Fibroblast of lung (primary cell): Measurements from ENCODE around the gene TMEM42. TPM values are rescaled to one million over a fixed set of nuclear protein-coding genes. Genes with fewer than 3 reads are reported as not detected.

Experiments
- DNase-seq, 2 donors: peaks; one replicate each; pipeline versions ENCODE4 v3.0.0 to v3.0.0-alpha.2; 2010; ENCODE audit warnings: low read depth in 2 of 2
- H2AFZ ChIP-seq: 2 replicates; pipeline ENCODE4 v1.5.1; 2012; ENCODE audit warnings: low read length, control low read depth, inconsistent platforms
- H3K27ac ChIP-seq: 2 replicates; pipeline ENCODE4 v1.5.1; 2011; ENCODE audit warnings: low read length, control low read depth; ENCODE audit not compliant: insufficient read depth
- H3K27me3 ChIP-seq: 2 replicates; pipeline ENCODE4 v1.5.1; 2011; ENCODE audit warnings: mild to moderate bottlenecking, low read length; ENCODE audit not compliant: control insufficient read depth, insufficient read depth
- H3K36me3 ChIP-seq: 2 replicates; pipeline ENCODE4 v1.5.1; 2011; ENCODE audit warnings: low read length; ENCODE audit not compliant: control insufficient read depth, insufficient read depth
- H3K4me1 ChIP-seq: 2 replicates; pipeline ENCODE4 v1.5.1; 2011; ENCODE audit warnings: low read length; ENCODE audit not compliant: control insufficient read depth, insufficient read depth; ENCODE audit errors: extremely low read depth
- H3K4me2 ChIP-seq: 2 replicates; pipeline ENCODE4 v1.5.1; 2011; ENCODE audit warnings: low read length, control low read depth; ENCODE audit not compliant: insufficient read depth; ENCODE audit errors: extremely low read depth
- H3K4me3 ChIP-seq, 4 experiments: fragments of 200-600 bp in 1 of 4; sonication (generic) in 1 of 4; replicated peaks in 1 of 4; 2 replicates each; pipeline ENCODE4 v1.5.1; 2011 to 2016; ENCODE audit warnings: low read length in 4 of 4, low read depth in 3 of 4, mild to moderate bottlenecking in 3 of 4, control low read depth in 2 of 4, inconsistent platforms in 1 of 4, mixed read lengths in 1 of 4; ENCODE audit not compliant: insufficient read depth in 1 of 4; ENCODE audit errors: control extremely low read depth in 1 of 4
- H3K79me2 ChIP-seq: 2 replicates; pipeline ENCODE4 v1.5.1; 2012; ENCODE audit warnings: mild to moderate bottlenecking, low read length, inconsistent platforms; ENCODE audit not compliant: control insufficient read depth, insufficient read depth
- H3K9ac ChIP-seq: 2 replicates; pipeline ENCODE4 v1.5.1; 2011; ENCODE audit warnings: mild to moderate bottlenecking, low read length, control low read depth; ENCODE audit not compliant: insufficient read depth
- H3K9me3 ChIP-seq: 2 replicates; pipeline ENCODE4 v1.5.1; 2012; ENCODE audit warnings: low read depth, low read length; ENCODE audit not compliant: control insufficient read depth, insufficient read depth
- H4K20me1 ChIP-seq: 2 replicates; pipeline ENCODE4 v1.5.1; 2011; ENCODE audit warnings: low read length; ENCODE audit not compliant: control insufficient read depth, insufficient read depth; ENCODE audit errors: extremely low read depth
- CTCF ChIP-seq, 2 donors: IDR thresholded peaks in 1 of 2; conservative IDR thresholded peaks in 1 of 2; 1 replicate in 1 of 2; 2 replicates in 1 of 2; pipeline ENCODE4 v1.5.1; 2011 to 2012; ENCODE audit warnings: low read length in 2 of 2, control low read depth in 1 of 2, inconsistent platforms in 1 of 2, low read depth in 1 of 2, mild to moderate bottlenecking in 1 of 2
- EZH2 ChIP-seq: IDR thresholded peaks from 2 replicates; pipeline ENCODE4 v1.5.1; 2012; ENCODE audit warnings: low read length, control low read depth, mild to moderate bottlenecking; ENCODE audit errors: missing control alignments
- polyA plus RNA-seq, 2 donors: library from polyadenylated mRNA; depleted of rRNA in 1 of 2; stranded (reverse) in 1 of 2; unstranded in 1 of 2; fragments of >200 nt; gene quantifications; 2 replicates each; pipeline ENCODE4 v1.2.1, GENCODE V29; 2011 to 2012; ENCODE audit warnings: missing spikeins in 1 of 2
- total RNA-seq: library from RNA; depleted of rRNA; stranded (reverse); fragments of >200 nt; gene quantifications from 2 replicates; pipeline ENCODE4 v1.2.1, GENCODE V29; 2014

The TMEM42 gene
- total and polyA plus RNA-seq, 2 donors (not counting 1 experiment from before 2014, with no cell fraction given), result 23.4 to 25.3 TPM

GRCh38 chr3:44896440-44896839 is 34.7 kb downstream of the TMEM42 start:
- Histone ChIP-seq H2AFZ (no peak overlapping the region), H3K9ac (no peak overlapping the region), H3K36me3 (no peaks in the 10 kb centered on the region), H3K4me2 (no peak overlapping the region), H3K4me1 (peaks cover 12% of the 10 kb centered on the region), H3K4me3 (no peak overlapping the region), H4K20me1 (no peaks in the 10 kb centered on the region), H3K27ac (no peak overlapping the region), H3K9me3 (no peaks in the 10 kb centered on the region), H3K79me2 (no peaks in the 10 kb centered on the region), H3K27me3 (peaks cover 2% of the 10 kb centered on the region)
- TF ChIP-seq EZH2 (no peak), CTCF (conservative IDR thresholded peaks at IDR 0.05 in 1 of 2, IDR thresholded peaks at IDR 0.05 in 1 of 2; ENCODE audit: low read depth in 1 of 2, low read length in 2 of 2) (no peak)
- DNase-seq, result no peak

GRCh38 chr3:44899683-44900367 is 38.1 kb downstream of the TMEM42 start:
- Histone ChIP-seq H3K79me2 (no peaks in the 10 kb centered on the region), H3K36me3 (no peaks in the 10 kb centered on the region), H3K9ac (no peak overlapping the region), H2AFZ (no peak overlapping the region), H3K4me3 (no peak overlapping the region), H3K4me2 (no peak overlapping the region), H3K27me3 (peaks cover 2% of the 10 kb centered on the region), H3K27ac (no peak overlapping the region), H4K20me1 (no peaks in the 10 kb centered on the region), H3K9me3 (no peaks in the 10 kb centered on the region), H3K4me1 (no peaks in the 10 kb centered on the region)
- no peak for DNase-seq
- TF ChIP-seq EZH2 (no peak), CTCF (conservative IDR thresholded peaks at IDR 0.05 in 1 of 2, IDR thresholded peaks at IDR 0.05 in 1 of 2; ENCODE audit: low read depth in 1 of 2, low read length in 2 of 2) (no peak)

GRCh38 chr3:44902628-44903027 is 40.9 kb downstream of the TMEM42 start:
- Histone ChIP-seq H3K36me3 (no peaks in the 10 kb centered on the region), H4K20me1 (no peaks in the 10 kb centered on the region), H3K9me3 (no peaks in the 10 kb centered on the region), H3K4me2 (no peak overlapping the region), H3K4me1 (no peaks in the 10 kb centered on the region), H3K27ac (no peak overlapping the region), H2AFZ (no peak overlapping the region), H3K27me3 (peaks cover 2% of the 10 kb centered on the region), H3K79me2 (no peaks in the 10 kb centered on the region), H3K9ac (no peak overlapping the region), H3K4me3 (no peak overlapping the region)
- peak in 1 of 2 donors; percentile 21 for DNase-seq
- TF ChIP-seq CTCF (conservative IDR thresholded peaks at IDR 0.05 in 1 of 2, IDR thresholded peaks at IDR 0.05 in 1 of 2; ENCODE audit: low read depth in 1 of 2, low read length in 2 of 2) (no peak), EZH2 (no peak)
